HepG2 (cell line): ENCODE data around the gene ARL10. TPM values are rescaled to one million over a fixed set of nuclear protein-coding genes. Genes with fewer than 3 reads are reported as not detected.

Source experiments
- AKNA ChIP-seq: sonication (generic); formaldehyde crosslinking; IDR thresholded peaks from 2 replicates; pipeline ENCODE4 v1.4.0; 2020; ENCODE audit warnings: missing genetic modification reagents, borderline replicate concordance
- EED ChIP-seq: sonication (generic); formaldehyde crosslinking; IDR thresholded peaks from 2 replicates; pipeline ENCODE4 v1.5.0; 2020; ENCODE audit warnings: mild to moderate bottlenecking, missing genetic modification reagents
- HNF1B ChIP-seq: sonication (generic); formaldehyde crosslinking; IDR thresholded peaks from 2 replicates; pipeline ENCODE4 v1.5.1; 2020; ENCODE audit warnings: mild to moderate bottlenecking, moderate library complexity, missing genetic modification reagents
- KDM5B ChIP-seq: sonication (generic); formaldehyde crosslinking; IDR thresholded peaks from 2 replicates; pipeline ENCODE4 v1.4.0; 2020; ENCODE audit warnings: missing genetic modification reagents, mild to moderate bottlenecking, borderline replicate concordance
- KLF16 ChIP-seq, 2 experiments: sonication (generic) in 1 of 2; formaldehyde crosslinking in 1 of 2; IDR thresholded peaks; 2 replicates each; pipeline versions ENCODE4 v1.6.1 to v1.8.0; 2016 to 2023; ENCODE audit warnings: missing genetic modification reagents in 2 of 2, missing compliant biosample characterization in 1 of 2
- MED1 ChIP-seq: sonication (generic); formaldehyde crosslinking; IDR thresholded peaks from 2 replicates; pipeline ENCODE4 v1.4.0; 2020; ENCODE audit warnings: missing genetic modification reagents
- MEIS1 ChIP-seq: sonication (generic); formaldehyde crosslinking; IDR thresholded peaks from 2 replicates; pipeline ENCODE4 v1.9.0; 2021; ENCODE audit warnings: mild to moderate bottlenecking, missing genetic modification reagents, moderate library complexity, borderline replicate concordance
- NKX3-1 ChIP-seq: sonication (generic); formaldehyde crosslinking; IDR thresholded peaks from 2 replicates; pipeline ENCODE4 v1.5.0; 2020; ENCODE audit warnings: missing genetic modification reagents
- RBM22 ChIP-seq: fragments of 200-400 bp; formaldehyde crosslinking; optimal IDR thresholded peaks from 2 replicates; pipeline ENCODE3; 2017; ENCODE audit warnings: mild to moderate bottlenecking, low read length, moderate library complexity
- RFXANK ChIP-seq: IDR thresholded peaks from 2 replicates; pipeline ENCODE4 v1.6.1; 2016
- U2AF2 ChIP-seq: fragments of 200-400 bp; formaldehyde crosslinking; IDR thresholded peaks from 2 replicates; pipeline ENCODE4 v1.6.1; 2017; ENCODE audit warnings: low read depth, mild to moderate bottlenecking, low read length
- ZNF121 ChIP-seq: sonication (generic); formaldehyde crosslinking; IDR thresholded peaks from 2 replicates; pipeline ENCODE4 v1.5.0; 2020; ENCODE audit warnings: mild to moderate bottlenecking, missing genetic modification reagents
- ZNF138 ChIP-seq: sonication (generic); formaldehyde crosslinking; IDR thresholded peaks from 2 replicates; pipeline ENCODE4 v1.5.0; 2020; ENCODE audit warnings: mild to moderate bottlenecking, low read depth, missing genetic modification reagents
- ZNF225 ChIP-seq: sonication (generic); formaldehyde crosslinking; IDR thresholded peaks from 2 replicates; pipeline ENCODE4 v1.4.0; 2020; ENCODE audit warnings: mild to moderate bottlenecking, missing genetic modification reagents
- ZNF232 ChIP-seq: sonication (generic); formaldehyde crosslinking; IDR thresholded peaks from 2 replicates; pipeline ENCODE4 v1.4.0; 2020; ENCODE audit warnings: missing genetic modification reagents, borderline replicate concordance
- ZNF383 ChIP-seq: sonication (generic); formaldehyde crosslinking; IDR thresholded peaks from 2 replicates; pipeline ENCODE4 v1.4.0; 2020; ENCODE audit warnings: missing genetic modification reagents, mild to moderate bottlenecking, borderline replicate concordance
- ZNF431 ChIP-seq: sonication (generic); formaldehyde crosslinking; IDR thresholded peaks from 2 replicates; pipeline ENCODE4 v1.9.0; 2022; ENCODE audit warnings: missing genetic modification reagents, low read depth, mild to moderate bottlenecking, borderline replicate concordance
- ZNF781 ChIP-seq: sonication (generic); formaldehyde crosslinking; IDR thresholded peaks from 2 replicates; pipeline ENCODE4 v1.5.1; 2020; ENCODE audit warnings: borderline replicate concordance, mild to moderate bottlenecking, missing genetic modification reagents; ENCODE audit errors: not compliant biosample characterization
- polyA plus RNA-seq, 8 experiments: library from polyadenylated mRNA; depleted of rRNA in 3 of 8; stranded (reverse) in 7 of 8; unstranded in 1 of 8; fragments of >200 nt; fragmentation: Illumina TruSeq in 4 of 8; extraction: Trizol in 4 of 8; gene quantifications; 2 replicates each; pipeline versions ENCODE4 v1.2.1 to v1.2.3, GENCODE V29; 2011 to 2016; ENCODE audit warnings: low read depth in 4 of 8, missing spikeins in 1 of 8, mixed read lengths in 1 of 8; ENCODE audit not compliant: insufficient read depth in 1 of 8
- total RNA-seq, 5 experiments: library from RNA; depleted of rRNA; stranded (reverse); fragments of >200 nt; fragmentation: Illumina TruSeq; extraction: Trizol; gene quantifications; 2 replicates each; pipeline ENCODE4 v1.2.3, GENCODE V29; 2016; ENCODE audit warnings: low read depth in 1 of 5
- TF ChIP-seq, protein P1 (sequence below): sonication (generic); formaldehyde crosslinking; IDR thresholded peaks from 2 replicates; pipeline ENCODE4 v1.5.0; 2020; ENCODE audit warnings: mild to moderate bottlenecking, missing genetic modification reagents

Gene ARL10
- total and polyA plus RNA-seq, 2 of the 13 experiments (the other 11 are each of a cell fraction or from before 2014, with no cell fraction given), result 0.18 to 0.50 TPM

GRCh38 chr5:176361437-176362232 lies 3.7 kb upstream of the ARL10 start, which contains the start of gene KIAA1191 (continued):
- TF ChIP-seq, protein P1, sequence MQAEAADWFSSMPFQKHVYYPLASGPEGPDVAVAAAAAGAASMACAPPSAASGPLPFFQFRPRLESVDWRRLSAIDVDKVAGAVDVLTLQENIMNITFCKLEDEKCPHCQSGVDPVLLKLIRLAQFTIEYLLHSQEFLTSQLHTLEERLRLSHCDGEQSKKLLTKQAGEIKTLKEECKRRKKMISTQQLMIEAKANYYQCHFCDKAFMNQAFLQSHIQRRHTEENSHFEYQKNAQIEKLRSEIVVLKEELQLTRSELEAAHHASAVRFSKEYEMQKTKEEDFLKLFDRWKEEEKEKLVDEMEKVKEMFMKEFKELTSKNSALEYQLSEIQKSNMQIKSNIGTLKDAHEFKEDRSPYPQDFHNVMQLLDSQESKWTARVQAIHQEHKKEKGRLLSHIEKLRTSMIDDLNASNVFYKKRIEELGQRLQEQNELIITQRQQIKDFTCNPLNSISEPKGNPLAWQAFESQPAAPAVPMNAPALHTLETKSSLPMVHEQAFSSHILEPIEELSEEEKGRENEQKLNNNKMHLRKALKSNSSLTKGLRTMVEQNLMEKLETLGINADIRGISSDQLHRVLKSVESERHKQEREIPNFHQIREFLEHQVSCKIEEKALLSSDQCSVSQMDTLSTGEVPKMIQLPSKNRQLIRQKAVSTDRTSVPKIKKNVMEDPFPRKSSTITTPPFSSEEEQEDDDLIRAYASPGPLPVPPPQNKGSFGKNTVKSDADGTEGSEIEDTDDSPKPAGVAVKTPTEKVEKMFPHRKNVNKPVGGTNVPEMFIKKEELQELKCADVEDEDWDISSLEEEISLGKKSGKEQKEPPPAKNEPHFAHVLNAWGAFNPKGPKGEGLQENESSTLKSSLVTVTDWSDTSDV (CRISPR knock-in tag), result no peak
- TF ChIP-seq KLF16 (CRISPR knock-in tag; IDR thresholded peaks at IDR 0.05) (peak in 1 of 2 experiments; percentile 94; a peak in 1 of 4 replicates), HNF1B (peak; percentile 45; the same call in 1 of the 2 replicates), RFXANK (CRISPR knock-in tag) (peak; percentile 67; the same call in 1 of the 2 replicates), ZNF225 (CRISPR knock-in tag) (peak; percentile 92), ZNF781 (CRISPR knock-in tag) (no peak), KDM5B (CRISPR knock-in tag) (peak; percentile 75; the same call in 1 of the 2 replicates), MEIS1 (CRISPR knock-in tag) (0 out of 2 replicates have a peak, but pooled peaks have one; percentile 34), EED (CRISPR knock-in tag) (no peak; the same call in 1 of the 2 replicates), NKX3-1 (CRISPR knock-in tag) (0 out of 2 replicates have a peak, but pooled peaks have one; percentile 50), ZNF138 (CRISPR knock-in tag) (peak; percentile 18; the same call in 1 of the 2 replicates), U2AF2 (no peak), MED1 (CRISPR knock-in tag) (no peak; the same call in 1 of the 2 replicates), ZNF431 (peak; percentile 71; the same call in 1 of the 2 replicates), AKNA (no peak), ZNF121 (CRISPR knock-in tag) (no peak), ZNF383 (CRISPR knock-in tag) (no peak), ZNF232 (CRISPR knock-in tag) (no peak; the same call in 1 of the 2 replicates), RBM22 (no peak)
